Activated CD8-positive, alpha-beta memory T cell treated with anti-CD3 and anti-CD28 coated beads, Interleukin-2, amount 50 U/mL, for 48 hours (primary cell): Measurements from ENCODE around the gene MAN2B2.
A peak's percentile ranks its signal among the peaks of the same experiment; 100 is the strongest.

Experiments used
- DNase-seq: peaks from one replicate; pipeline ENCODE4 v3.0.0-alpha.2; 2020

MAN2B2 gene

GRCh38 chr4:6574747-6575502 lies at the start of gene MAN2B2:
TSS of gene MAN2B2 (plus strand) at chr4:6575189. CDS start at chr4:6575211, 22 bp downstream.
- DNase-seq, result peak; percentile 93

GRCh38 chr4:6525474-6525873 lies 49.5 kb upstream of the MAN2B2 start:
- DNase-seq, result no peak

- DNase-seq, result no peak
Observed at GRCh38 chr4:6526156-6526555, 48.8 kb upstream of the MAN2B2 start.

- no peak for DNase-seq
Observed at GRCh38 chr4:6526671-6527091, 48.3 kb upstream of the MAN2B2 start.

- no peak for DNase-seq
Observed at GRCh38 chr4:6527259-6527658, 47.7 kb upstream of the MAN2B2 start.

GRCh38 chr4:6527683-6528595 lies 47.0 kb upstream of the MAN2B2 start:
- DNase-seq, result no peak

GRCh38 chr4:6529021-6529420 lies 46.0 kb upstream of the MAN2B2 start:
- DNase-seq, result no peak

GRCh38 chr4:6530301-6530700 lies 44.7 kb upstream of the MAN2B2 start:
- DNase-seq, result no peak

- no peak for DNase-seq
Observed at GRCh38 chr4:6530964-6531363, 44.0 kb upstream of the MAN2B2 start.

- no peak for DNase-seq
Observed at GRCh38 chr4:6532102-6532501, 42.9 kb upstream of the MAN2B2 start.

- DNase-seq, result no peak
Observed at GRCh38 chr4:6532658-6533057, 42.3 kb upstream of the MAN2B2 start.

- DNase-seq, result no peak
Observed at GRCh38 chr4:6534050-6534449, 40.9 kb upstream of the MAN2B2 start.

- no peak for DNase-seq
Observed at GRCh38 chr4:6534618-6535328, 40.2 kb upstream of the MAN2B2 start.

- no peak for DNase-seq
Observed at GRCh38 chr4:6535329-6535692, 39.7 kb upstream of the MAN2B2 start.

GRCh38 chr4:6535706-6536105 lies 39.3 kb upstream of the MAN2B2 start:
- no peak for DNase-seq

GRCh38 chr4:6538111-6538510 lies 36.9 kb upstream of the MAN2B2 start:
- DNase-seq, result no peak

GRCh38 chr4:6538575-6538974 lies 36.4 kb upstream of the MAN2B2 start:
- DNase-seq, result no peak

- no peak for DNase-seq
Observed at GRCh38 chr4:6539009-6539764, 35.8 kb upstream of the MAN2B2 start.

- DNase-seq, result no peak
Observed at GRCh38 chr4:6540879-6541278, 34.1 kb upstream of the MAN2B2 start.

GRCh38 chr4:6541789-6542188 lies 33.2 kb upstream of the MAN2B2 start:
- no peak for DNase-seq

- DNase-seq, result no peak
Observed at GRCh38 chr4:6542951-6543350, 32.0 kb upstream of the MAN2B2 start.

GRCh38 chr4:6546091-6546490 lies 28.9 kb upstream of the MAN2B2 start:
- DNase-seq, result no peak
